ENCODE results near the gene MZF1.
"Not testable (repeated sequence)": the region's sequence is repeated elsewhere in the genome, so short reads cannot be mapped to it uniquely, and the experiment has no call there.

MZF1 gene

DNA sequence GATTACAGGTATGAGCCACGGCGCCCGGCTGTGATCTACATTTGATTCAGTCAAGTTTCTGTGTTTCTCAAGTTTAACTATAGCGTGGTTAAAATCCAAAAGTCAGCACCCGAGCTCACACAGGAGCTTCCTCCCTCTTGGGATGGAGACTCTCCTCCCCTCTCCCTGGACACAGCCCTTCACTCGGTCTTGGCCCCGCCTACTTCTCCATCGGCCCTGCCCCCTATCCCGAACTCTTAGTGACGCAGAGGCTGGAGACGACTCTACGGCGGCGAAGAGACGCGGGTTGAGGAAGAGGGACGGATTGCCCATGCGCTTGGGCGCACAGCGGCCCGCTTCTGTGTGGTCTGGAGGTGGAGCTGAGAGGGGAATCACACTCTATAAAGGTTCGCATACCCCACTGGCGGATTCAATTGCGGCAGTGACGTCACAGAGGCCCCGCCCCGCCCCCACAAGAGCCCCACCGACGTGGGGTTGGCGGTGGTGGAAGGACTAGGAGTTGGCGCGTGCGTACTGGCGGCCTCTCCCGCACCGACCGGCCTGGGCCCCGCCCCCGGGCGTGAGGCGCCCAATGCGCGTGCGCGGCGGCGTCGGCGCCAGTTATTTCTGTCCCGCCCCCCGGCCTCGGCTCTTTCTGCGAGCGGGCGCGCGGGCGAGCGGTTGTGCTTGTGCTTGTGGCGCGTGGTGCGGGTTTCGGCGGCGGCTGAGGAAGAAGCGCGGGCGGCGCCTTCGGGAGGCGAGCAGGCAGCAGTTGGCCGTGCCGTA lies 29.1 kb downstream of the MZF1 start, which contains the start of gene TRIM28 (continued):
- TF ChIP-seq ZBTB10 (tag by site-specific recombination; IDR thresholded peaks at IDR 0.05) (peak; percentile 69; the same call in 1 of the 2 replicates), ZNF677 (tag by site-specific recombination; IDR thresholded peaks at IDR 0.05) (peak; percentile 36; the same call in 1 of the 2 replicates), ZSCAN16 (tag by site-specific recombination; IDR thresholded peaks at IDR 0.05) (no peak), ZNF280D (tag by site-specific recombination; IDR thresholded peaks at IDR 0.05) (no peak), HOXC10 (CRISPR knock-in tag; IDR thresholded peaks at IDR 0.05) (peak; percentile 96; the same call in 1 of the 2 replicates)

DNA sequence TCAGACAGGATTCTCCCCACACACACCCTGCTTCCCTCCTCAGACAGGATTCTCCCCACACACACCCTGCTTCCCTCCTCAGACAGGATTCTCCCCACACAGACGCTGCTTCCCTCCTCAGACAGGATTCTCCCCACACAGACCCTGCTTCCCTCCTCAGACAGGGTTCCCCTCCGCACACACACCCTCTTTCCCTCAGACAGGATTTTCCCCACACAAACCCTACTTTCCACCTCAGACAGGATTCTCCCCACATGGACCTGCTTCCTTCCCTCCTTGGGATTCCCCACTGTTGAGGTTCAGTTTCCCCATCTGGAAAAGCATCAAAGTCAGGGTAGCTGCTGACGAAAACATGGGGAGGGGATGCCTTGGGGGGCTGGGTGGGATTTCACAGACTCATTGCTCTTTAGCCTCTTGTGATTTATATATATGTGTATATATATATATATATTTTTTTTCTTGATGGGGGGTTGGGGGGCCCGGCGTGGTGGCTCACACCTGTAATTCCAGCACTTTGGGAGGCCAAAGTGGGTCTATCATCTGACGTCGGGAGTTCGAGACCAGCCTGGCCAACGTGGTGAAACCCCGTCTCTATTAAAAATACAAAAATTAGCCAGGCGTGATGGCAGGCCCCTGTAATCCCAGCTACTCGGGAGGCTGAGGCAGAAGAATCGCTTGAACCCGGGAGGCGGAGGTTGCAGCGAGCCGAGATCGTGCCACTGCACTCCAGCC lies 30.3 kb downstream of the MZF1 start:
- Histone ChIP-seq H3K4me1 (ENCODE audit: control insufficient read depth, insufficient read depth, low read length) (peaks cover 13% of the 10 kb centered on the region), H3K36me3 (ENCODE audit: control insufficient read depth in 2 of 2, insufficient read depth in 1 of 2, low read length in 2 of 2) (peaks cover 17 to 29% of the 10 kb centered on the region in 2 experiments; a peak in 2 of 3 replicates)
- H3K9me3 ChIP-seq (ENCODE audit: control insufficient read depth, insufficient read depth, low read depth, low read length); H3K4me3 ChIP-seq (ENCODE audit: low read depth, low read length); H3K27ac ChIP-seq (ENCODE audit: extremely low read depth, low read depth, low read length): not testable (repeated sequence)
- ChIA-PET CTCF (interaction anchor here (0.8 to 1.9 kb wide), 2 partner anchors 22 to 361 kb away, joined by 3 to 19 read pairs; partner anchors contain the start of gene ZBTB45), POLR2A (interaction anchor here (0.7 to 4.4 kb wide), 16 partner anchors 8 to 360 kb away, joined by 3 to 128 read pairs (median 14); partner anchors contain the start of genes CHMP2A, MZF1, SLC27A5 and UBE2M)

GRCh38 chr19:58539169-58539559 lies 34.0 kb downstream of the MZF1 start:
- H3K4me3 ChIP-seq (ENCODE audit: low read depth, low read length); H3K27ac ChIP-seq (ENCODE audit: extremely low read depth, low read depth, low read length); H3K4me1 ChIP-seq (ENCODE audit: control insufficient read depth, insufficient read depth, low read length); CTCF ChIA-PET; H3K36me3 ChIP-seq (ENCODE audit: control insufficient read depth in 2 of 2, insufficient read depth in 1 of 2, low read length in 2 of 2); H3K9me3 ChIP-seq (ENCODE audit: control insufficient read depth, insufficient read depth, low read depth, low read length): not testable (repeated sequence)
- POLR2A ChIA-PET = interaction anchor here (1.1 kb wide), 1 partner anchor 20 kb away, joined by 3 read pairs; the partner anchor contains the start of gene ZBTB45

GRCh38 chr19:58538257-58539168 lies 34.6 kb downstream of the MZF1 start:
- Histone ChIP-seq H3K27ac (ENCODE audit: extremely low read depth, low read depth, low read length) (no peak overlapping the region), H3K4me3 (ENCODE audit: low read depth, low read length) (no peak overlapping the region), H3K36me3 (ENCODE audit: control insufficient read depth in 2 of 2, insufficient read depth in 1 of 2, low read length in 2 of 2) (no peaks in the 10 kb centered on the region), H3K4me1 (ENCODE audit: control insufficient read depth, insufficient read depth, low read length) (no peaks in the 10 kb centered on the region), H3K9me3 (ENCODE audit: control insufficient read depth, insufficient read depth, low read depth, low read length) (no peaks in the 10 kb centered on the region)
- ChIA-PET CTCF (no interaction called here), POLR2A (interaction anchor here (1.1 kb wide), 1 partner anchor 19 kb away, joined by 3 read pairs; the partner anchor contains the start of gene ZBTB45)
- TF ChIP-seq ZNF830 (tag by site-specific recombination; IDR thresholded peaks at IDR 0.05; ENCODE audit: low read depth) (no peak), ZNF530 (tag by site-specific recombination; IDR thresholded peaks at IDR 0.05; ENCODE audit: low read depth) (no peak), AEBP2 (tag by site-specific recombination; IDR thresholded peaks at IDR 0.05; ENCODE audit: borderline replicate concordance) (no peak), ZNF529 (tag by site-specific recombination; IDR thresholded peaks at IDR 0.05; ENCODE audit: insufficient replicate concordance) (no peak), ZSCAN16 (tag by site-specific recombination; IDR thresholded peaks at IDR 0.05) (no peak), ZIC2 (tag by site-specific recombination; IDR thresholded peaks at IDR 0.05) (no peak)
